HAP-1 (cell line): ENCODE data around the gene C14orf132.

Source experiments
- DNase-seq, 2 experiments: peaks; one replicate each; pipeline ENCODE4 v3.0.0-alpha.2; 2016 to 2020; ENCODE audit warnings: low spot score in 2 of 2
- H3K27me3 ChIP-seq: fragments of 250-450 bp; sonication (Bioruptor Pico); 2 replicates; pipeline ENCODE4 v1.5.1; 2020; ENCODE audit warnings: low read depth, mild to moderate bottlenecking, moderate library complexity
- H3K36me3 ChIP-seq: fragments of 250-450 bp; sonication (Bioruptor Pico); replicated peaks from 2 replicates; pipeline ENCODE4 v1.5.1; 2020; ENCODE audit warnings: mild to moderate bottlenecking
- H3K4me1 ChIP-seq: fragments of 250-450 bp; sonication (Bioruptor Pico); 2 replicates; pipeline ENCODE4 v1.5.1; 2020; ENCODE audit warnings: mild to moderate bottlenecking
- H3K4me3 ChIP-seq: fragments of 250-450 bp; sonication (Bioruptor Pico); 2 replicates; pipeline ENCODE4 v1.5.1; 2020; ENCODE audit warnings: mild to moderate bottlenecking, moderate library complexity
- H3K9me3 ChIP-seq: fragments of 250-450 bp; sonication (Bioruptor Pico); 2 replicates; pipeline ENCODE4 v1.5.1; 2020; ENCODE audit warnings: mild to moderate bottlenecking, moderate library complexity
- in situ Hi-C: fragments of 300-500 bp; cut with MboI; formaldehyde crosslinking; loops from 3 replicates; pipeline ENCODE4 v1.14.3; 2020; ENCODE audit warnings: low sequenced_read_pairs, inconsistent platforms, mixed read lengths

The C14orf132 gene

DNA sequence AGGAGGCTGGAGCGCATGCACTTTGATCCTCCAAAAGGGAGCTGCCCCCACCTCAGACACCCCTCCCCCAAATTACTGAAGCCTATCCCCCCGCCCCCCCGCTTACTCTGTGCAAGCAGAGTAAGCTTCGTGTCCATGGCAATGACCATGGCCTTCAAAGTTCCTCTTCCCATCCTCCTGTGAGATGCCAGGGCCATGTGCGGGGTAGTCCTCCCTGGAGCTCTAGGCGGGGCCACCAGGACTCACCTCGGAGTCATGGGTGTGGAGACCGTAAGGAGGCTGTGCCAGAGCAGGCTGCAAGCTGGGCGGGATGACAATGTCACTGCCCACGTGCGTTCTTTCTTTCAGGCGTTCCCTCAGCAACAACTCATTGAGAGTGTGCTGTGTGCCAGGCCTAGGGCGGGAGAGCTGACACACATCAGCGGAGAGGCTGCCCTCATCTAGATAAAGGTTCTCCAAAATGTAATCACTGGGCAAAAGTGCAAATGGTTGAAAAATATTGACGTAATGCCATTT is 66.8 kb downstream of the C14orf132 start:
- Histone ChIP-seq H3K9me3 (no peaks in the 10 kb centered on the region), H3K36me3 (no peaks in the 10 kb centered on the region), H3K27me3 (no peaks in the 10 kb centered on the region), H3K4me3 (no peak overlapping the region), H3K4me1 (no peaks in the 10 kb centered on the region)
- in situ Hi-C loops = loop anchor here (5.0 kb wide), 1 partner anchor 166 kb away; no protein-coding TSS in a partner anchor
- no peak for DNase-seq

DNA sequence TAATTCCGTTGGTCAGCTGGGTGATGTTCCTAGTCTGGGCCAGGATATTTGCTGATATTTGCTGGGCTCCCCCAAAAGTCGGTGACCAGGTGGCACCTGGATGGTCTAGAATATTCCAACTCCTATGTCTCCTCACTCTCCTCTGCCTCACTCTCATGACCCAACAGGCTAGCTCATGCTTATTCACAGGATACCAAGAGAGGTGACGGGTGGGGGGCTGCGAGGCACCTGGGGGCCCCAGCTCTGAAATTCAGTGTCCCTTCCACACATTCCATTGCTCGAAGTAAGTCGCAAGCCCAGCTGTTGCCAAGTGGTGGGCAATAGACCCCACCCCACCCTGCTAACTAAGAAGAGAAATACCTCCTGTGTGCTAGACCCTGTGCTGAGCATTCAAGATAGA is 67.7 kb downstream of the C14orf132 start:
- DNase-seq = no peak
- no peaks in the 10 kb centered on the region for H3K9me3 ChIP-seq
- in situ Hi-C loops = loop anchor here (5.0 kb wide), 1 partner anchor 165 kb away; no protein-coding TSS in a partner anchor

DNA sequence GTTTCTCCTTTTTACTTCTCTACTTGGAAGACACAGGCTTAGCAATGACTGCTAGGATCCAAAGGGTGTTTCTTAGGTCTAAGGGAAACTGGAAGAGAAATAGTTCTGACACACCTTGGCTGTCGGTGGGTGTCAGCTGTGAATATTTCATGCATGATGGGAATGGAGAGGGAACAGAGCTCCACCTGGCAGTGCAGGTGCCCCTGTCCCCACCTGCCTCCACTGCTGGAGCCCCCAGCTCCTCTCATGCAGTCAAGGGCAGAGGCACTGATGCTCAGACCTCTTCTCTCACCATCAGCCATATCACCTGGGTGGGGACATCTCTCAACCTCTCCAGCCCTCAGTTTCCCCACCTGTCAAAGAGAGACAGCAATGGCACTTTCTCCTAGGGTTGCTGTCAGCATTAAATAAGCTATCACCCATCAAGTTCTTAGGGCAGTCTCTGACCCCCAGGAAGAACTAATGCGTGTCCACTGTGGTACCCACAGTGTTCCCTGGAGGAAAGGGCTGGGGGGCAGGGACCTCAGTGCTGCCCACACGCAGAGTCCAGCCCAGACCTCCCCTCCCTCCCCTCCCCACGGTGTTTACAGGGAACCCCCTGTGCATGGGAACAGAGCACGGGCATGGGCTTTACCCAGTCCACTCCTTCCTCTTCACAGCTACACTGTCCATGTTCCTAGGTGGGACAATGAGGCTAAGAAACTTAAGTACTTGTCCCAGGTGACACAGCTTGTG is 69.1 kb downstream of the C14orf132 start:
- H3K4me3 ChIP-seq = no peak overlapping the region
- no peak for DNase-seq
- in situ Hi-C loops = loop anchor here (5.0 kb wide), 1 partner anchor 164 kb away; no protein-coding TSS in a partner anchor
- peaks cover 1% of the 10 kb centered on the region; the same call in 1 of the 2 replicates for H3K9me3 ChIP-seq
- H3K4me1 ChIP-seq = no peaks in the 10 kb centered on the region
- no peaks in the 10 kb centered on the region for H3K36me3 ChIP-seq
- H3K27me3 ChIP-seq = no peaks in the 10 kb centered on the region

More for the DNA sequence above, 67.7 kb downstream of the C14orf132 start:
- Histone ChIP-seq H3K27me3 (no peaks in the 10 kb centered on the region), H3K36me3 (no peaks in the 10 kb centered on the region), H3K4me1 (no peaks in the 10 kb centered on the region), H3K4me3 (no peak overlapping the region)

DNA sequence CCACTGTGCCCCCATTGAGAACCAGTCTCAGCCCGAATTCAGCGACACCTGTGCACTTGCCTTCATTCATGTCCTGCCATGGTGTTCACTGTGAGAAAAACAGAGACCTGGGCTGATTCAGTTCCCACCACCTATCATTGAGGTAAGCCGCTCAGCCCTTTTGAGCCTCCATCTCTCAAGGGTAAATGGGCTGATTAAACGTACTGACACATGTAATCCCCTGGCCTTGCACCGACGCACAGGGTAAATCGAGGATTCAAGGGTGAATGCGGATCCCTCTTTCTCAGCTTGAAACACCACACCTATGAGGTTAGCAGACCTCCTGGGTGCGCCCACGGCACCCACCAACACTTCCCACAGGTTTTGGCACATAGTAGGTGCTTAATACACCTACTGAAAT is 69.7 kb downstream of the C14orf132 start:
- H3K36me3 ChIP-seq = no peaks in the 10 kb centered on the region
- H3K4me3 ChIP-seq = no peak overlapping the region
- no peak for DNase-seq
- in situ Hi-C loops = loop anchor here (5.0 kb wide), 1 partner anchor 163 kb away; no protein-coding TSS in a partner anchor
- no peaks in the 10 kb centered on the region for H3K27me3 ChIP-seq
- H3K9me3 ChIP-seq = peaks cover 7% of the 10 kb centered on the region; the same call in 1 of the 2 replicates
- H3K4me1 ChIP-seq = no peaks in the 10 kb centered on the region

DNA sequence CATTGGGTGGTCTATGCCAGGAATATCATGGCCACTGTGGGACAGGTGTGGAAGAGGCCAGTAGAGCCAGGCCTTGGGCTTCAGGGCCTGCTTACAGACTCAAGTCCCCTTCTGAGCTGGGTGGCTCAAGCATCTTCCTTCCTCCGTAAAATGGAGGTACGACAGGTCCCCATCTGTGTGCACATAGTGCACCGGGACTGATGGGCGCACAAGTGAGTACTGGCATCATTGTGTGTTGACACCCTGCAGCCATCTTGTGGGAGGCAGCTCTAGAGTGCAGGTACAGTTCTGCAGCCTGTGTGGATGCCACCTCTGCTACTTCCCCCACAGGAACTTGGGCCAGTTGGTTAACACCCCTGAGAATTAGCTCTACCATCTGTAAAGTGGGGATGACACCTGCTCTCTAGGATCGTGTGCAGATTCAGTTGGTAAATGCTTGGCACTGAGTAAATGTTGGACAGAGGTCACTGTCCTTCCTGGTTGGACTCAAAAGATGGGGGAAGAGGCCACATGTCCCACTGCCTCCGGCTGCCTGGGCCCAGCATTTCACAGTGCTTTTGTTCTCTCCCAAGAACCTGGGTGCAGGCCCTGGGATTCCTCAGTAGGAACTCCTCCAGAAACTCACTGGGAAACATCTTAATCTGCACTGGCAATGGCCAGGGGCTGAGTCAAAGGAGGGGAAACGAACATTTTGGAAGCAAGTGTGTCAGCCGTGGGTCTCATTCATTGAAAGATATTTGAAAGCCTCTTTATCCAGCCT is 70.6 kb downstream of the C14orf132 start:
- no peaks in the 10 kb centered on the region for H3K36me3 ChIP-seq
- no peak overlapping the region for H3K4me3 ChIP-seq
- in situ Hi-C loops = loop anchor here (5.0 kb wide), 1 partner anchor 163 kb away; no protein-coding TSS in a partner anchor
- peaks cover 11% of the 10 kb centered on the region; the same call in 1 of the 2 replicates for H3K9me3 ChIP-seq
- no peaks in the 10 kb centered on the region for H3K27me3 ChIP-seq
- no peaks in the 10 kb centered on the region for H3K4me1 ChIP-seq
- DNase-seq = no peak

DNA sequence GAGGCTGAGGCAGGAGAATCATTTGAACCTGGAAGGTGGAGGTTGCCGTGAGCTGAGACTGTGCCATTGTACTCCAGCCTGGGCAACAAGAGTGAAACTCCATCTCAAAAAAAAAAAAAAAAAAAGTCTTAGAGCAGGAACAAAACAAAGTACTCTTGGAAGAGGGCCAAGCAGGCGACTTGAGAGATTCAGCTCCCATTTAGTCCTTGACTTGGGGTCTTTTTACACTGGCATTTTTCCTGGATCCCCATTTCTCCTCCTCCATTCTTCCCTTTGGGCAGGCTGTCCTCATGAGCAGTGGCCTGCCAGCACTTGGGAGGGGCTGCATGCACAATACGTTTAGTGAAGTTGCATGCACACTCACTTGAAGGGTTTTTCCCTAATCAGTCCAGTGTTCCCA is 72.9 kb downstream of the C14orf132 start:
- no peak for DNase-seq
- no peak overlapping the region for H3K4me3 ChIP-seq
- no peaks in the 10 kb centered on the region for H3K27me3 ChIP-seq
- in situ Hi-C loops = no loop called here
- H3K36me3 ChIP-seq = no peaks in the 10 kb centered on the region
- no peaks in the 10 kb centered on the region for H3K4me1 ChIP-seq
- H3K9me3 ChIP-seq = peaks cover 11% of the 10 kb centered on the region; the same call in 1 of the 2 replicates

DNA sequence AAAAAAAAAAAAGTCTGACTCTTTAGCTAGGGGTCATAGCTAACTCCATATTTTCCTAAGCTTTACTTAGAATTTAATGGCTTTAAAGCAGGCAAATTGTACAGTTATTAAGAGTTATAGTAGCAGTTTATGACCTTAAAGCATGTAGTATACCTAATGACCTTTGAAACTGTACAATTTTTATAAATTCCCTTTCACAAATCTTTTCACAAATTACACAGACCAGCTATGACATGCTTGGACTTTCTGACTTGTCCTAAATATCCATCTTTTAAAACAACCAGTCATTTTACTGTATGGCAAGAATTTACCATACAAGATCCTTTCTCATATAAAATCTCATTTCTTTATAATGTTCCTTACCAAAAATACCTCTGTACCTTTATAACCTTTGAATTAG is 74.8 kb downstream of the C14orf132 start:
- Histone ChIP-seq H3K4me3 (no peak overlapping the region), H3K36me3 (no peaks in the 10 kb centered on the region), H3K9me3 (peaks cover 11% of the 10 kb centered on the region; the same call in 1 of the 2 replicates), H3K27me3 (no peaks in the 10 kb centered on the region), H3K4me1 (no peaks in the 10 kb centered on the region)
- DNase-seq = no peak
- in situ Hi-C loops = no loop called here

DNA sequence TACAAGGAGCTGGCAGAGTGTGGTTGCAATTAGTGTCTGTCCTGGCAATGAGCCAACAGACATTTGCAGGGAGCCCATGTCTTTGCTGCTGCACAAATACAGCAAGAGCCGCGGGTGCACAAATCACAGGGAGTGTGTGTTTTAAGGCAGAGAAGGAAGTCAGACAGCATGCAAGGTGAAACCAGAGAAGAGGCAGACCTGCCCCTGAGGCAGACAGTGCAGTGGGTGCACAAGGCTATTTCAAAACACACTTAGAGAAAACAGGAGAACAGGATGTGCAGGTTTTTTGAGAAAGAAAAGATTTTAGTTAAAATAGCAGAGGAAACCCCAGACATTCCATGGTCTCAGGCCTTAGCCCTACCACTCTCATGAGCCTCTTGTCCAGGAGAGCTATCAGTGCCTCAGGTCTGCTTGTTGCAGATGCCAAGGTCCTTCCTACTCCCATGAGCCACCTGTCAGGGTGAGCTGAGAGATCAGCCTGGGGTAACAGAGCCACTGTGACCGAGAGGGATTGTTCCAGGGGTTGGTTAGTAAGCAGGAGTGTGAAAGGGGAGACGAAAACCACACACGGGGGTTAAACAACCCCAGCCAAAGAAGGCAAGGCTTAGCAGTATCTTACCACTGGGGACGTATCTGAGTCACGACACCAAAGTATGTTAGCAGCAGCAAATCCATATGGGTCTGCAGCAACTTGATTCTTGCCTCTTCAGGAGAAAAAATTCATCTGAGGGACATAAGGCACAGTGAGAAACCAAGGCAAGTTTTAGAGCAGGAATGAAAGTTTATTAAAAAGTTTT is 78.1 kb downstream of the C14orf132 start:
- H3K27me3 ChIP-seq = peaks cover 5% of the 10 kb centered on the region; the same call in 1 of the 2 replicates
- H3K36me3 ChIP-seq = no peaks in the 10 kb centered on the region
- no peak overlapping the region for H3K4me3 ChIP-seq
- in situ Hi-C loops = no loop called here
- H3K9me3 ChIP-seq = peaks cover 11% of the 10 kb centered on the region; the same call in 1 of the 2 replicates
- DNase-seq = no peak
- no peaks in the 10 kb centered on the region for H3K4me1 ChIP-seq

DNA sequence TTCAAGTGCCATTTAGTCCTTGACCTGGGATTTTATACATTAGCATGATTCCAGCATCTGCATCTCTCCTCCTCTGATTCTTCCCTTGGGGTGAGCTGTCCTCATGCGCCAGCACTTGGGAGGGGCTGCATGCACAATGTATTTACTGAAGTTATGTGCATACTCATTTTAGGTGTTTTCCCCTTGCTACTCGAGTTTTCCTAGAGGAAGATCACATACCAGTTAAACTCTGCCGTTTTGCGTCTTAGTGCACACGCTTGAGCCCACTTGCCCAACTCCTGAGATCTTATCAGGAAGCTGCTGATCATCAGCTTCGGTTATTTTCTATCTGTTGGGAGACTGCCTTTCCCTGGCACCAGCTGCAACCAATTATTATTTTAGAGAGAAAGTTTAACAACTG is 78.8 kb downstream of the C14orf132 start:
- Histone ChIP-seq H3K27me3 (peaks cover 5% of the 10 kb centered on the region; the same call in 1 of the 2 replicates), H3K4me3 (no peak overlapping the region), H3K9me3 (peaks cover 11% of the 10 kb centered on the region; the same call in 1 of the 2 replicates), H3K4me1 (no peaks in the 10 kb centered on the region), H3K36me3 (no peaks in the 10 kb centered on the region)
- in situ Hi-C loops = no loop called here
- DNase-seq = no peak

DNA sequence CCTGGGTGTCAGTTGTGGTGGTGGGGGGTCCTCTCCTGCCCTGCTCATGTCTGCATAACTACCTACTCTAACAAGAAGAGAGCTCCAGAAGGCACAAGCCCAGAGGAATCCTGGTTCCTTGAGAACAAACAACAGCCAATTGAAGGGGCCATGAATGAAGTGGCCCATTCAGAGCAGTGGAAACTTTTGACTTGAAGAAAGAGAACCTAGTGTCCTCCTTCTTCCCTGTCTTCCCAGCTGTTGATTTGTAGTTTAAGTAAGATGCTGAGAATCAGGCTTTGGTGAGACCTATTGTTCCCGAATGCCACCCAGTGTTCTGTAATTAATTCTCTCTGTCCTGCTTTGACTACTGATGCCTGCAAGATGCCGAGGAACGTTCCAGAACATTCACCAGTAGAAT is 79.2 kb downstream of the C14orf132 start:
- DNase-seq = no peak
- Histone ChIP-seq H3K4me3 (no peak overlapping the region), H3K27me3 (peaks cover 5% of the 10 kb centered on the region; the same call in 1 of the 2 replicates), H3K36me3 (no peaks in the 10 kb centered on the region), H3K9me3 (peaks cover 8% of the 10 kb centered on the region; the same call in 1 of the 2 replicates), H3K4me1 (no peaks in the 10 kb centered on the region)
- in situ Hi-C loops = no loop called here

DNA sequence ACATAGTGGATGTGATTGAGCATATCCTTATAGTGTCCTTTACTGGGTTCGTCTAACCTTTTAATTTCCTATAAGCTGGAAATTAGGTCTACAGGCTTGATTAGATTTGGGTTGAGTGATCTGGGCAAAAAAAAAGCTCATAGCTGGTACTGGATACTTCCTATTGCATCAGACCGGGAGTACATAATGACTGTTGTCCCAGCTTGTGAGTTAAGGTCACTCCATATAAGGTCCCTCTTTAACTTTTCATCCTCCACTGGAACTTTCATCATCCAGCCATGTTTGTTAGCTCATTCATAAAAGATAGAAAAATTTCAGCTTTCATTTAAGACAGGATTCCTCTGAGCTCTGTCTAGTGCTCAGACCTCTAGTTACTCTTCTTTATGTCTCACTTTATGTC is 80.8 kb downstream of the C14orf132 start:
- in situ Hi-C loops = no loop called here
- no peak for DNase-seq
- Histone ChIP-seq H3K9me3 (no peaks in the 10 kb centered on the region), H3K4me1 (no peaks in the 10 kb centered on the region), H3K4me3 (no peak overlapping the region), H3K27me3 (peaks cover 5% of the 10 kb centered on the region; the same call in 1 of the 2 replicates), H3K36me3 (no peaks in the 10 kb centered on the region)

DNA sequence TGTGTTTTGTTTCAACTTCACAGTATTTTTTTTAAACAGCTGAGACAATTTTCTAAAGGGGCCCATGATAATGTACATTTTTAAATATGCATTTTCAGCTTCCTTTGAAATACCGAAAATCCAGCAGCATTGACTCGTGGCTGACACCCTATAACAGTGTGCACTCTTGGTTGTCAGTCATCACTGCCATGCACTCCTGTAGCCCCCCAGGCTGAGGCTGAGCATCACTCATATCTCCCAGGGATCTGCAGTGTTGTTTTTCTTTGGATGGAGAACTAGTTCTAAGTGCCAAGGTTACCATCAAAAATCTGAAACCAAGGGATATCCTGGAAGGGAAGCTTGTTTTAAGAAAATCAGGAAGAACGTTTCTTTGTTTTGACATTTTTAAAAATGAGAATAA is 81.2 kb downstream of the C14orf132 start:
- in situ Hi-C loops = no loop called here
- Histone ChIP-seq H3K4me1 (no peaks in the 10 kb centered on the region), H3K27me3 (peaks cover 9% of the 10 kb centered on the region; the same call in 1 of the 2 replicates), H3K36me3 (no peaks in the 10 kb centered on the region), H3K9me3 (no peaks in the 10 kb centered on the region), H3K4me3 (no peak overlapping the region)
- DNase-seq = no peak

DNA sequence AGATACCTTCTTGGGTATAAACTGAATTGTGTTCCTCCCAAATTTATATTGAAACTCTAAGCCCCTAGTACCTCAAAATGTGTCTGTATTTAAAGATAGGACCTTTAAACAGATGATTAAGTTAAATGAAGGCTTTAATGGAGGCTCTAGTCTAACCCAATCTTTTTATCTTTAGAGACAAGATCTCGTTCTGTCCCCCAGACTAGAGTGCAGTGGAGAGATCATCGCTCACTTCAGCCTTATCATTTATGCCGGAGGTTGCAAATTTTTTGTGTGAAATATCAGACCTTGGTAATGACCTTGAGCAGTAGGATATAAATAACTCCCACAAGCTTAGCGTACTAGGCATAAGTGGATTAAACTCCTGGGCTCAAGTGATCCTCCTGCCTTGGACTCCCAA is 81.8 kb downstream of the C14orf132 start:
- no peak for DNase-seq
- Histone ChIP-seq H3K9me3 (no peaks in the 10 kb centered on the region), H3K4me1 (no peaks in the 10 kb centered on the region), H3K36me3 (no peaks in the 10 kb centered on the region), H3K27me3 (peaks cover 13% of the 10 kb centered on the region; the same call in 1 of the 2 replicates), H3K4me3 (no peak overlapping the region)
- in situ Hi-C loops = no loop called here
